Stimulated activated naive CD8-positive, alpha-beta T cell treated with anti-CD3 and anti-CD28 coated beads, Interleukin-15, Interleukin-2, amounts not matched to agents 100 ng/mL and 50 ng/mL, for 24 hours (primary cell): Measurements from ENCODE around the gene OR2L5.

ENCODE experiments used
- H3K27ac Mint-ChIP-seq: one replicate; pipeline ENCODE4 v1.8.0; 2021; ENCODE audit warnings: mild to moderate bottlenecking, mixed read lengths
- H3K27me3 Mint-ChIP-seq: one replicate; pipeline ENCODE4 v1.8.0; 2021; ENCODE audit warnings: mixed read lengths
- H3K36me3 Mint-ChIP-seq: one replicate; pipeline ENCODE4 v1.8.0; 2021; ENCODE audit warnings: low read depth, mixed read lengths
- H3K4me1 Mint-ChIP-seq: one replicate; pipeline ENCODE4 v1.8.0; 2021; ENCODE audit warnings: low read depth, mixed read lengths
- H3K4me3 Mint-ChIP-seq: one replicate; pipeline ENCODE4 v1.8.0; 2021; ENCODE audit warnings: mild to moderate bottlenecking, mixed read lengths
- H3K9me3 Mint-ChIP-seq: one replicate; pipeline ENCODE4 v1.8.0; 2021; ENCODE audit warnings: mixed read lengths

OR2L5 gene

GRCh38 chr1:248065071-248065470 is 51.6 kb downstream of the OR2L5 start:
- Mint-ChIP-seq H3K27me3 (no peaks in the 10 kb centered on the region), H3K4me1 (no peaks in the 10 kb centered on the region), H3K4me3 (no peak overlapping the region), H3K36me3 (no peaks in the 10 kb centered on the region), H3K9me3 (peaks cover 3% of the 10 kb centered on the region), H3K27ac (no peak overlapping the region)

GRCh38 chr1:248065604-248066003 is 52.1 kb downstream of the OR2L5 start:
- H3K27me3 Mint-ChIP-seq: no peaks in the 10 kb centered on the region
- H3K4me3 Mint-ChIP-seq: no peak overlapping the region
- H3K4me1 Mint-ChIP-seq: no peaks in the 10 kb centered on the region
- H3K36me3 Mint-ChIP-seq: no peaks in the 10 kb centered on the region
- H3K9me3 Mint-ChIP-seq: peaks cover 8% of the 10 kb centered on the region
- no peak overlapping the region for H3K27ac Mint-ChIP-seq
